Fibroblast of lung (primary cell): ENCODE results near the gene TMEM208. TPM values are rescaled to one million over a fixed set of nuclear protein-coding genes. Genes with fewer than 3 reads are reported as not detected.
A peak's percentile ranks its signal among the peaks of the same experiment; 100 is the strongest.

ENCODE experiments used
- DNase-seq, 2 donors: peaks; one replicate each; pipeline versions ENCODE4 v3.0.0 to v3.0.0-alpha.2; 2010; ENCODE audit warnings: low read depth in 2 of 2
- H2AFZ ChIP-seq: 2 replicates; pipeline ENCODE4 v1.5.1; 2012; ENCODE audit warnings: low read length, control low read depth, inconsistent platforms
- H3K27ac ChIP-seq: 2 replicates; pipeline ENCODE4 v1.5.1; 2011; ENCODE audit warnings: low read length, control low read depth; ENCODE audit not compliant: insufficient read depth
- H3K27me3 ChIP-seq: 2 replicates; pipeline ENCODE4 v1.5.1; 2011; ENCODE audit warnings: mild to moderate bottlenecking, low read length; ENCODE audit not compliant: control insufficient read depth, insufficient read depth
- H3K36me3 ChIP-seq: 2 replicates; pipeline ENCODE4 v1.5.1; 2011; ENCODE audit warnings: low read length; ENCODE audit not compliant: control insufficient read depth, insufficient read depth
- H3K4me1 ChIP-seq: 2 replicates; pipeline ENCODE4 v1.5.1; 2011; ENCODE audit warnings: low read length; ENCODE audit not compliant: control insufficient read depth, insufficient read depth; ENCODE audit errors: extremely low read depth
- H3K4me2 ChIP-seq: 2 replicates; pipeline ENCODE4 v1.5.1; 2011; ENCODE audit warnings: low read length, control low read depth; ENCODE audit not compliant: insufficient read depth; ENCODE audit errors: extremely low read depth
- H3K4me3 ChIP-seq, 4 experiments: fragments of 200-600 bp in 1 of 4; sonication (generic) in 1 of 4; replicated peaks in 1 of 4; 2 replicates each; pipeline ENCODE4 v1.5.1; 2011 to 2016; ENCODE audit warnings: low read length in 4 of 4, low read depth in 3 of 4, mild to moderate bottlenecking in 3 of 4, control low read depth in 2 of 4, inconsistent platforms in 1 of 4, mixed read lengths in 1 of 4; ENCODE audit not compliant: insufficient read depth in 1 of 4; ENCODE audit errors: control extremely low read depth in 1 of 4
- H3K79me2 ChIP-seq: 2 replicates; pipeline ENCODE4 v1.5.1; 2012; ENCODE audit warnings: mild to moderate bottlenecking, low read length, inconsistent platforms; ENCODE audit not compliant: control insufficient read depth, insufficient read depth
- H3K9ac ChIP-seq: 2 replicates; pipeline ENCODE4 v1.5.1; 2011; ENCODE audit warnings: mild to moderate bottlenecking, low read length, control low read depth; ENCODE audit not compliant: insufficient read depth
- H3K9me3 ChIP-seq: 2 replicates; pipeline ENCODE4 v1.5.1; 2012; ENCODE audit warnings: low read depth, low read length; ENCODE audit not compliant: control insufficient read depth, insufficient read depth
- H4K20me1 ChIP-seq: 2 replicates; pipeline ENCODE4 v1.5.1; 2011; ENCODE audit warnings: low read length; ENCODE audit not compliant: control insufficient read depth, insufficient read depth; ENCODE audit errors: extremely low read depth
- CTCF ChIP-seq, 2 donors: IDR thresholded peaks in 1 of 2; conservative IDR thresholded peaks in 1 of 2; 1 replicate in 1 of 2; 2 replicates in 1 of 2; pipeline ENCODE4 v1.5.1; 2011 to 2012; ENCODE audit warnings: low read length in 2 of 2, control low read depth in 1 of 2, inconsistent platforms in 1 of 2, low read depth in 1 of 2, mild to moderate bottlenecking in 1 of 2
- EZH2 ChIP-seq: IDR thresholded peaks from 2 replicates; pipeline ENCODE4 v1.5.1; 2012; ENCODE audit warnings: low read length, control low read depth, mild to moderate bottlenecking; ENCODE audit errors: missing control alignments
- polyA plus RNA-seq, 2 donors: library from polyadenylated mRNA; depleted of rRNA in 1 of 2; stranded (reverse) in 1 of 2; unstranded in 1 of 2; fragments of >200 nt; gene quantifications; 2 replicates each; pipeline ENCODE4 v1.2.1, GENCODE V29; 2011 to 2012; ENCODE audit warnings: missing spikeins in 1 of 2
- total RNA-seq: library from RNA; depleted of rRNA; stranded (reverse); fragments of >200 nt; gene quantifications from 2 replicates; pipeline ENCODE4 v1.2.1, GENCODE V29; 2014

The TMEM208 gene
- total and polyA plus RNA-seq, 2 donors (not counting 1 experiment from before 2014, with no cell fraction given): 26.3 to 43.2 TPM

GRCh38 chr16:67269766-67270165 is 42.8 kb downstream of the TMEM208 start:
- H3K9ac ChIP-seq: no peak overlapping the region
- peaks cover 12% of the 10 kb centered on the region for H3K4me1 ChIP-seq
- H3K27me3 ChIP-seq: no peaks in the 10 kb centered on the region
- H3K4me2 ChIP-seq: no peak overlapping the region
- DNase-seq: peak in 1 of 2 donors; percentile 97
- TF ChIP-seq CTCF (conservative IDR thresholded peaks at IDR 0.05 in 1 of 2, IDR thresholded peaks at IDR 0.05 in 1 of 2; ENCODE audit: low read depth in 1 of 2, low read length in 2 of 2) (no peak), EZH2 (no peak)
- H2AFZ ChIP-seq: no peak overlapping the region
- H4K20me1 ChIP-seq: no peaks in the 10 kb centered on the region
- H3K36me3 ChIP-seq: peaks cover 10% of the 10 kb centered on the region
- no peaks in the 10 kb centered on the region for H3K9me3 ChIP-seq
- no peaks in the 10 kb centered on the region for H3K79me2 ChIP-seq
- no peak overlapping the region for H3K4me3 ChIP-seq
- peak overlapping the region; percentile 13 for H3K27ac ChIP-seq

GRCh38 chr16:67270931-67271338 is 44.0 kb downstream of the TMEM208 start:
- H2AFZ ChIP-seq: no peak overlapping the region
- H3K4me1 ChIP-seq: peaks cover 12% of the 10 kb centered on the region
- H4K20me1 ChIP-seq: no peaks in the 10 kb centered on the region
- H3K9ac ChIP-seq: no peak overlapping the region
- no peaks in the 10 kb centered on the region for H3K9me3 ChIP-seq
- H3K4me3 ChIP-seq: no peak overlapping the region
- no peaks in the 10 kb centered on the region for H3K79me2 ChIP-seq
- no peak for DNase-seq
- no peaks in the 10 kb centered on the region for H3K27me3 ChIP-seq
- no peak overlapping the region for H3K4me2 ChIP-seq
- H3K27ac ChIP-seq: no peak overlapping the region
- no peak for TF ChIP-seq CTCF (conservative IDR thresholded peaks at IDR 0.05 in 1 of 2, IDR thresholded peaks at IDR 0.05 in 1 of 2; ENCODE audit: low read depth in 1 of 2, low read length in 2 of 2)
- no peak for TF ChIP-seq EZH2
- H3K36me3 ChIP-seq: peaks cover 10% of the 10 kb centered on the region

GRCh38 chr16:67271446-67271845 is 44.5 kb downstream of the TMEM208 start:
- no peak for TF ChIP-seq EZH2
- no peak for TF ChIP-seq CTCF (conservative IDR thresholded peaks at IDR 0.05 in 1 of 2, IDR thresholded peaks at IDR 0.05 in 1 of 2; ENCODE audit: low read depth in 1 of 2, low read length in 2 of 2)
- H4K20me1 ChIP-seq: no peaks in the 10 kb centered on the region

More at GRCh38 chr16:67271446-67271845, 44.5 kb downstream of the TMEM208 start:
- Histone ChIP-seq H3K79me2 (no peaks in the 10 kb centered on the region), H3K9me3 (no peaks in the 10 kb centered on the region), H3K4me3 (no peak overlapping the region), H3K9ac (no peak overlapping the region), H3K4me1 (peaks cover 12% of the 10 kb centered on the region), H3K36me3 (peaks cover 11% of the 10 kb centered on the region), H3K4me2 (no peak overlapping the region), H3K27ac (no peak overlapping the region), H2AFZ (no peak overlapping the region), H3K27me3 (no peaks in the 10 kb centered on the region)
- DNase-seq: no peak
